Activated B cell treated with CpG ODN at 0.5 μM for 24 hours (primary cell): Measurements from ENCODE around the gene ZNF555. TPM values are rescaled to one million over a fixed set of nuclear protein-coding genes. Genes with fewer than 3 reads are reported as not detected.
"Not testable (repeated sequence)": the region's sequence is repeated elsewhere in the genome, so short reads cannot be mapped to it uniquely, and the experiment has no call there.

Experiments
- ATAC-seq: fragments of 200-7000 bp; cut with Tn5 transposase; one replicate; pipeline ENCODE4 v1.10.0; 2021; ENCODE audit warnings: low read depth, mild to moderate bottlenecking, moderate library complexity
- CTCF ChIA-PET: fragments of 350-600 bp; sonication (Branson Sonifier 250); formaldehyde crosslinking; loops from one replicate; lab custom pipeline; 2021; ENCODE audit warnings: antibody characterized with exemption; lab: Charles Lee
- POLR2A ChIA-PET: fragments of 350-600 bp; sonication (Branson Sonifier 250); formaldehyde crosslinking; loops from one replicate; lab custom pipeline; 2021; ENCODE audit warnings: antibody characterized with exemption; lab: Charles Lee
- DNase-seq: peaks from one replicate; pipeline ENCODE4 v3.0.0; 2022
- H3K27ac Mint-ChIP-seq: one replicate; pipeline ENCODE4 v1.8.0; 2020; ENCODE audit warnings: mixed read lengths
- H3K27me3 Mint-ChIP-seq: one replicate; pipeline ENCODE4 v1.8.0; 2021; ENCODE audit warnings: mixed read lengths
- H3K36me3 Mint-ChIP-seq: one replicate; pipeline ENCODE4 v1.8.0; 2021; ENCODE audit warnings: low read depth, mixed read lengths
- H3K4me1 Mint-ChIP-seq: one replicate; pipeline ENCODE4 v1.8.0; 2021; ENCODE audit warnings: mixed read lengths
- H3K4me3 Mint-ChIP-seq: one replicate; pipeline ENCODE4 v1.8.0; 2020; ENCODE audit warnings: mild to moderate bottlenecking, mixed read lengths
- H3K9me3 Mint-ChIP-seq: one replicate; pipeline ENCODE4 v1.8.0; 2020; ENCODE audit warnings: mixed read lengths
- CTCF ChIP-seq: fragments of 200-600 bp; IDR thresholded peaks from one replicate; pipeline ENCODE4 v1.8.0; 2022; ENCODE audit warnings: antibody characterized with exemption, mild to moderate bottlenecking
- intact Hi-C: fragments of 100-400 bp; cut with micrococcal nuclease; formaldehyde crosslinking; loops from one replicate; pipeline ENCODE4 v1.15.1; 2024
- total RNA-seq: library from RNA; stranded (reverse); gene quantifications from 2 replicates; pipeline ENCODE4 v1.2.3, GENCODE V29; 2022

Gene ZNF555
- total RNA-seq, 1 donor from 2014 or later = 8.4 TPM

- Mint-ChIP-seq H3K9me3 (no peaks in the 10 kb centered on the region), H3K36me3 (peaks cover 21% of the 10 kb centered on the region), H3K27ac (no peak overlapping the region), H3K27me3 (no peaks in the 10 kb centered on the region), H3K4me3 (no peak overlapping the region), H3K4me1 (peaks cover 8% of the 10 kb centered on the region)
- DNase-seq (no peak), ATAC-seq (no peak)
- ChIA-PET POLR2A (interaction anchor here (0.6 kb wide), 1 partner anchor 167 kb away, joined by 9 read pairs; no protein-coding TSS in a partner anchor), CTCF (no interaction called here)
- no peak for TF ChIP-seq CTCF
- intact Hi-C loops = no loop called here
These were observed 26.8 kb upstream of the ZNF555 start for GRCh38 chr19:2814426-2814825.

GRCh38 chr19:2815191-2815614 lies 26.1 kb upstream of the ZNF555 start:
- Mint-ChIP-seq H3K36me3 (peaks cover 17% of the 10 kb centered on the region), H3K4me3 (no peak overlapping the region), H3K27me3 (no peaks in the 10 kb centered on the region), H3K27ac (no peak overlapping the region), H3K4me1 (peaks cover 10% of the 10 kb centered on the region), H3K9me3 (no peaks in the 10 kb centered on the region)
- ATAC-seq (no peak), DNase-seq (no peak)
- intact Hi-C loops = no loop called here
- CTCF ChIA-PET = no interaction called here
- POLR2A ChIA-PET = no interaction called here
- TF ChIP-seq CTCF = no peak

GRCh38 chr19:2815923-2816322 lies 25.4 kb upstream of the ZNF555 start:
- Mint-ChIP-seq H3K4me3 (no peak overlapping the region), H3K27ac (no peak overlapping the region)
- intact Hi-C loops = no loop called here

GRCh38 chr19:2816641-2817040 lies 24.6 kb upstream of the ZNF555 start:
- peaks cover 11% of the 10 kb centered on the region for H3K36me3 Mint-ChIP-seq
- no peak for TF ChIP-seq CTCF
- H3K27ac Mint-ChIP-seq = no peak overlapping the region
- H3K9me3 Mint-ChIP-seq = no peaks in the 10 kb centered on the region
- H3K4me1 Mint-ChIP-seq = peaks cover 14% of the 10 kb centered on the region
- no peak overlapping the region for H3K4me3 Mint-ChIP-seq
- no peak for ATAC-seq
- no peak for DNase-seq
- intact Hi-C loops = no loop called here
- no peaks in the 10 kb centered on the region for H3K27me3 Mint-ChIP-seq
- POLR2A ChIA-PET = interaction anchor here (0.6 kb wide), 1 partner anchor 334 kb away, joined by 3 read pairs; no protein-coding TSS in a partner anchor
- CTCF ChIA-PET = no interaction called here

More at GRCh38 chr19:2815923-2816322, 25.4 kb upstream of the ZNF555 start:
- Mint-ChIP-seq H3K4me1 (peaks cover 14% of the 10 kb centered on the region), H3K36me3 (peaks cover 16% of the 10 kb centered on the region), H3K27me3 (no peaks in the 10 kb centered on the region), H3K9me3 (no peaks in the 10 kb centered on the region)
- DNase-seq (no peak), ATAC-seq (no peak)
- TF ChIP-seq CTCF = no peak
- ChIA-PET CTCF (no interaction called here), POLR2A (interaction anchor here (0.5 kb wide), 1 partner anchor 23 kb away, joined by 3 read pairs; no protein-coding TSS in a partner anchor)

GRCh38 chr19:2817237-2817829 lies 23.9 kb upstream of the ZNF555 start:
- intact Hi-C loops, DNase-seq, H3K4me3 Mint-ChIP-seq, CTCF ChIA-PET, H3K36me3 Mint-ChIP-seq, H3K27ac Mint-ChIP-seq, H3K27me3 Mint-ChIP-seq, ATAC-seq, H3K9me3 Mint-ChIP-seq: not testable (repeated sequence)
- POLR2A ChIA-PET = interaction anchor here (0.6 kb wide), 1 partner anchor 335 kb away, joined by 3 read pairs; no protein-coding TSS in a partner anchor
- H3K4me1 Mint-ChIP-seq = peaks cover 14% of the 10 kb centered on the region
